Osteoblast (primary cell): ENCODE measurements around the gene GFOD2. TPM values are rescaled to one million over a fixed set of nuclear protein-coding genes. Genes with fewer than 3 reads are reported as not detected.

Source experiments
- DNase-seq: peaks from one replicate; pipeline ENCODE4 v3.0.0; 2011; ENCODE audit warnings: low spot score, mixed read lengths; ENCODE audit not compliant: insufficient read length; ENCODE audit errors: missing footprints
- H2AFZ ChIP-seq: 2 replicates; pipeline ENCODE4 v1.6.0; 2011; ENCODE audit warnings: mild to moderate bottlenecking, low read length
- H3K27ac ChIP-seq: 2 replicates; pipeline ENCODE4 v1.5.1; 2011; ENCODE audit warnings: mild to moderate bottlenecking, low read depth, low read length, moderate library complexity
- H3K27me3 ChIP-seq: 2 replicates; pipeline ENCODE4 v1.6.0; 2012; ENCODE audit warnings: mild to moderate bottlenecking, control low read depth, inconsistent platforms, low read length, moderate library complexity; ENCODE audit not compliant: insufficient read depth
- H3K36me3 ChIP-seq: 2 replicates; pipeline ENCODE4 v1.5.1; 2011; ENCODE audit warnings: mild to moderate bottlenecking, low read length, control low read depth, moderate library complexity; ENCODE audit not compliant: insufficient read depth
- H3K4me1 ChIP-seq: 2 replicates; pipeline ENCODE4 v1.5.1; 2011; ENCODE audit warnings: mild to moderate bottlenecking, low read length, control low read depth, moderate library complexity; ENCODE audit not compliant: insufficient read depth
- H3K4me2 ChIP-seq: 2 replicates; pipeline ENCODE4 v1.6.0; 2011; ENCODE audit warnings: mild to moderate bottlenecking, low read length; ENCODE audit not compliant: insufficient read depth
- H3K4me3 ChIP-seq: fragments of 200-600 bp; sonication (generic); 3 replicates; pipeline ENCODE4 v1.5.1; 2012; ENCODE audit warnings: mild to moderate bottlenecking, low read length, inconsistent platforms; ENCODE audit not compliant: insufficient read depth
- H3K79me2 ChIP-seq: 2 replicates; pipeline ENCODE4 v1.6.0; 2012; ENCODE audit warnings: mild to moderate bottlenecking, low read length, control low read depth, inconsistent platforms; ENCODE audit not compliant: insufficient read depth
- H3K9me3 ChIP-seq: 2 replicates; pipeline ENCODE4 v1.5.1; 2011; ENCODE audit warnings: low read depth, low read length, control low read depth
- H4K20me1 ChIP-seq: 2 replicates; pipeline ENCODE4 v1.6.0; 2012; ENCODE audit warnings: mild to moderate bottlenecking, low read length, control low read depth; ENCODE audit not compliant: insufficient read depth
- total RNA-seq: library from RNA; depleted of rRNA; stranded (reverse); fragments of >200 nt; gene quantifications from 2 replicates; pipeline ENCODE4 v1.2.3, GENCODE V29; 2012
- TF ChIP-seq, protein P1 (sequence below): IDR thresholded peaks from 2 replicates; pipeline ENCODE4 v1.5.1; 2011; ENCODE audit warnings: mild to moderate bottlenecking, low read depth, low read length, moderate library complexity; ENCODE audit errors: extremely low read depth

Gene GFOD2
- total RNA-seq, 1 donor, result 15.9 TPM

DNA sequence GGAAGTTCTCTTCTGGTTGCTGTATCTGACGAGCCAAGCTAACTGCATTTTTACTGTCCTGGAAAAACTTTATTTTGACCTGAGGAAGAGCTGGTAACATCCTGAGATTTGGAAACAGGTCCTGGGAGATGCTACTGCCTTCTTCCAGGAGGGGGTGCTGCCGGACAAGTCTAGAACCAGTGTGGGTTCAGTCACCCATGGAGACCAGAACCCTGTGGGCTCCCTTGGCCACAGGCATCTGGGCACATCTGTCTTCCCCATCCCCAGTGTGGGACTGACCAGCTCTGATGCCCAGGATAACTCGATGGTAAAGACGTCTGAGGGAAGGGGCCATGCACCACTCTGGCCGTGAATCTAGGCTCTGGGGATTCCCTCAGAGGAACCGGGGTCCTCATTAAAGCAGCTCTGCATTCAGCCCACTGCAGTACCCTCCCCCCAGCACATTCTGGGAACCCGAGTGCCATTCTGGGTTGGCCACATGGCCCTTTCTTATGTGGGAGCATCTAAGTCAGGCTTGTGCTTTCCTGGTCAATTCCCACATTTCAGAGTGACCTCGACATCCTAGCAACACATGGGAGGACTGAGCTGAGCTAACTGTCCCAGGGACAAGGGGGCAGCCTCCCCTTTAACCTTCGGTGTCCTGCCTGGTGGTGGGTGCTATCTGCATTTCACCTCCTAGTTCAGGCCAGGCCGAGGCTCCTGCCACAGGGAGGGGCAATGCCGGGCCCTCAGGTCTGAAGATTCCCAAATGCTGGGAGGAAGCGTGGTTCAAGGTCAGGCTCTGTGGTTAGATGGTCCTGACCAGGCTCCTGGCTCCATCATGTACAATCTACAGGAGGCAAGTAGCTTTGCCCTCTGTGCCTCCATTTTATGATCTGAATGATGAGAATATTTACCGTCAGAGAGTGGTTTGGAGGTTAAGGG, 46.1 kb downstream of the GFOD2 start:
- TF ChIP-seq, protein P1, sequence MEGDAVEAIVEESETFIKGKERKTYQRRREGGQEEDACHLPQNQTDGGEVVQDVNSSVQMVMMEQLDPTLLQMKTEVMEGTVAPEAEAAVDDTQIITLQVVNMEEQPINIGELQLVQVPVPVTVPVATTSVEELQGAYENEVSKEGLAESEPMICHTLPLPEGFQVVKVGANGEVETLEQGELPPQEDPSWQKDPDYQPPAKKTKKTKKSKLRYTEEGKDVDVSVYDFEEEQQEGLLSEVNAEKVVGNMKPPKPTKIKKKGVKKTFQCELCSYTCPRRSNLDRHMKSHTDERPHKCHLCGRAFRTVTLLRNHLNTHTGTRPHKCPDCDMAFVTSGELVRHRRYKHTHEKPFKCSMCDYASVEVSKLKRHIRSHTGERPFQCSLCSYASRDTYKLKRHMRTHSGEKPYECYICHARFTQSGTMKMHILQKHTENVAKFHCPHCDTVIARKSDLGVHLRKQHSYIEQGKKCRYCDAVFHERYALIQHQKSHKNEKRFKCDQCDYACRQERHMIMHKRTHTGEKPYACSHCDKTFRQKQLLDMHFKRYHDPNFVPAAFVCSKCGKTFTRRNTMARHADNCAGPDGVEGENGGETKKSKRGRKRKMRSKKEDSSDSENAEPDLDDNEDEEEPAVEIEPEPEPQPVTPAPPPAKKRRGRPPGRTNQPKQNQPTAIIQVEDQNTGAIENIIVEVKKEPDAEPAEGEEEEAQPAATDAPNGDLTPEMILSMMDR, result peak; percentile 90
- peaks cover 6% of the 10 kb centered on the region for H3K4me1 ChIP-seq
- no peaks in the 10 kb centered on the region for H3K9me3 ChIP-seq
- peaks cover 6% of the 10 kb centered on the region for H3K36me3 ChIP-seq
- H3K27me3 ChIP-seq, result no peaks in the 10 kb centered on the region
- no peak overlapping the region for H3K4me3 ChIP-seq
- no peak overlapping the region for H3K27ac ChIP-seq
- peak; percentile 96 for DNase-seq
- no peak overlapping the region for H2AFZ ChIP-seq
- H4K20me1 ChIP-seq, result peaks cover 3% of the 10 kb centered on the region
- no peaks in the 10 kb centered on the region for H3K79me2 ChIP-seq
- H3K4me2 ChIP-seq, result no peak overlapping the region

DNA sequence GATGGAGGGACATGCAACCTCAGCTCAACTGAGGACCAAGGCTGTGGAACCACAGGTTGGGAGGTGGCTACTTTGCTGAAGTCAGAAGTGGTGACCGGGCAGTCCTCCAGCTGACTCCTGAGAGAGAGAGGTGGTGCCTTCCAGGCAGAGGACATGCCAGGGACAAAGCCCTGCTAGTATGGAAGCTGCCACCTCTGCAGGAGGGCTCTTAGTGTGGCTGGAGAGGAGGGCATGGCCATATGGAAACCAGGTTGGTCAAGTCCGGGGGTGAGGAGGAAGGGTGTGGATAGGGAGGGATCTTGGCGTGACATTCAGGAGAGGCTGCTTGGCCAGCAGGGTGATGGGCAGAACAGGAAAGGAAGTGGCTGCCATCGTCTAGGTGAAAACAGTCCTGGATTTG, 46.8 kb downstream of the GFOD2 start:
- Histone ChIP-seq H3K9me3 (no peaks in the 10 kb centered on the region), H3K27me3 (no peaks in the 10 kb centered on the region), H3K79me2 (no peaks in the 10 kb centered on the region), H3K4me3 (no peak overlapping the region), H3K36me3 (no peaks in the 10 kb centered on the region), H3K27ac (no peak overlapping the region), H4K20me1 (peaks cover 3% of the 10 kb centered on the region), H2AFZ (no peak overlapping the region), H3K4me2 (no peak overlapping the region), H3K4me1 (peaks cover 10% of the 10 kb centered on the region)
- TF ChIP-seq, protein P1, result no peak
- DNase-seq, result no peak

DNA sequence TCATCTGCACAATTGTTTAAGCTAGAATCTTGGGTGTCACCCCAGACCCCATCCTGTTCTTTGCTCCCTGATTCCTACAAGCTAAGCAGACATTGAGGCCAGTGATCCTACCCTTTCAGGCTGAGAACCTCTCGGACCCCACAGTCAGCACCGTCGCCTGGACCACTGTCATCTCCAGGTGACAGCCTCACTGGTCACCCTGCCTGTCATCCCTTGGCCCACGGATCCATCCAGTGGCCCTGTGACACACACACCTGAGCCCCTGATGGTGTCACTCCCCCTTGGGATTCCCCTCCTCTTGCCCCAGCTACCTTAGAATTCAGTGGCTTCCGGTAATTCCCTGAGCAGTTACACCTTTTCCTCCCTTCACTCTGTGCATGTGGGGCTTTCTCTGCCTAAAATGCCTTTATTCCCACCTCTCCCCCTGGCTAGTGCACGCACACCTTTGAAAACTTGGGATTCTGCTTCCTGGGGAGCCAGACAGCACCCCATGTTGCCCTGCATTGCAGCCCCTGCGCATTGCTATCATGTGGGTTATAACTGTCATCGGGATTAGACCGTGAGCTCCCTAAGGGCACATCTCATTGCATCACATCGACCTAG, 49.5 kb downstream of the GFOD2 start:
- Histone ChIP-seq H3K27me3 (no peaks in the 10 kb centered on the region), H4K20me1 (peaks cover 3% of the 10 kb centered on the region), H3K4me3 (no peak overlapping the region), H3K9me3 (no peaks in the 10 kb centered on the region), H3K4me1 (peaks cover 21% of the 10 kb centered on the region), H2AFZ (no peak overlapping the region), H3K4me2 (no peak overlapping the region), H3K27ac (no peak overlapping the region), H3K79me2 (peaks cover 4% of the 10 kb centered on the region), H3K36me3 (no peaks in the 10 kb centered on the region)
- TF ChIP-seq, protein P1, result no peak
- no peak for DNase-seq
